HG03103 (cell line): ENCODE results near the gene CCDC92.
"Not testable (repeated sequence)": the region's sequence is repeated elsewhere in the genome, so short reads cannot be mapped to it uniquely, and the experiment has no call there.

Experiments
- ATAC-seq: cut with Tn5 transposase; IDR thresholded peaks from one replicate; pipeline ENCODE4 v1.9.1; 2021; ENCODE audit warnings: low read depth; ENCODE audit not compliant: unreplicated experiment

CCDC92 gene

GRCh38 chr12:123912415-123913380 is 59.9 kb downstream of the CCDC92 start:
- ATAC-seq = no peak

GRCh38 chr12:123911672-123912409 is 60.8 kb downstream of the CCDC92 start:
- ATAC-seq = not testable (repeated sequence)

GRCh38 chr12:123910761-123911193 is 61.9 kb downstream of the CCDC92 start:
- ATAC-seq = no peak

- ATAC-seq = no peak
Measured at GRCh38 chr12:123910057-123910456, 62.6 kb downstream of the CCDC92 start.

- no peak for ATAC-seq
Measured at GRCh38 chr12:123908884-123909725, 63.5 kb downstream of the CCDC92 start.

- no peak for ATAC-seq
Measured at GRCh38 chr12:123907726-123908476, 64.7 kb downstream of the CCDC92 start.

DNA sequence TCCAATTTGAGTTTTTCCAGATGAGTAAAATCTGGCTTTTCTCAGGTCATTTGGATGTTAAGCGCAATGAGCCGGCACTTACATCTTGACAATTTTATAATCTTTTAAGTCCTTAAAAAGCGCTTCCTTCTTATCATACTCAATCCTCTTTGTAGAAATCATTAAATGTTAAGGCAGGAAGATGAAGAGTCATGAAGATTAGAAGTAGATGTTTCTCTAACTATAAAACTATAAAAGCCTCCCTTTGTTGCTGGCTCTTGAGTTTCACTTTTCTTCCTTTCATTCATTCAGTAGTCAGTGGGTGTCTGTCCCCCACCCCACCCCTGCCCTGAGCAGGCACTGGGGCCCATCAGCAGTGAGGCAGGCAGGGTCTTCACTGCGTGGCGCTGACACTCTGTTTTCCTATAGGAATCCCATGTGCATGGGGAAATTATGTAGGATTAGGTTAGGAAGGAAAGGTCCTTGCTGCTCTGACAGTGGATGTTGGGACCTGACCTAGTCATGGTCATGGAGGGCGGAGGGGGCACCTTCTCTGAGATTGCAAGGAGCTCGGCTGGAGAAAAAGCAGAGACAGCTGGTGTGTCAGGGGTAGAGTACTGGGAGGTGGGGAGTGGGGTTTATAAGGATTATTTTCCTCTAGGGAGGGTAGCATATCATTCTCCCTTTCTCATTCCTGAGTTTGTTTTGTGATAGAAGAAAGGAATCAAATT is 65.8 kb downstream of the CCDC92 start:
- ATAC-seq = no peak

DNA sequence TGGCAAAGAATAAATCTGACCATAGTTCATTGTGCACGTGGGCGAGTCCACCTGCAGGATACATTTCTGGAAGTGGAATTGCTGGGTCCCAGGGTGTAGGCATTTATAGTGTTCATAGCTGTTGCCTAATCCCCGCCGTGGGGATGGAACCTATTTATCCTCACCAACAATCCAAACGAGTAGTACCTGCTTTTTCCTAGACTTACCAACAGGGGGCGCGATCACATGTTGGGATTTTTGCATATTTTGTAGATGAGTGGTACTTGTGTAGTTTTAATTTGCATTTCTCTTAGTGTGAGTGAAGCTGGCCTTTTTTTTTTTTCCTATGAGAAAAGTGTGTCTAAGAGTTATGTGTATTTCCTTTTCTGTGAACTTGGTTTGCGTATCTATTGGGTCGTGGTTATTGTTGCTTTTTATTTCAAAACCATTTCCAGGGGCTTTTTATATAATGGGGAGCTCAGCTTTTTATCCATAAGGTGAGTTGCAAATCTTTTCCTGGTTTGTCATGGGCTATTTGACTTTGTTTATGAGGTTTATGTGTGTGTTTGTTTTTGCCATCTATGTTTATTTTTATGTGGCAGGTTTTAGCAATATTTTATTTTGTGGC is 67.2 kb downstream of the CCDC92 start:
- no peak for ATAC-seq

- ATAC-seq = no peak
Measured at GRCh38 chr12:123903301-123904065, 69.1 kb downstream of the CCDC92 start.

DNA sequence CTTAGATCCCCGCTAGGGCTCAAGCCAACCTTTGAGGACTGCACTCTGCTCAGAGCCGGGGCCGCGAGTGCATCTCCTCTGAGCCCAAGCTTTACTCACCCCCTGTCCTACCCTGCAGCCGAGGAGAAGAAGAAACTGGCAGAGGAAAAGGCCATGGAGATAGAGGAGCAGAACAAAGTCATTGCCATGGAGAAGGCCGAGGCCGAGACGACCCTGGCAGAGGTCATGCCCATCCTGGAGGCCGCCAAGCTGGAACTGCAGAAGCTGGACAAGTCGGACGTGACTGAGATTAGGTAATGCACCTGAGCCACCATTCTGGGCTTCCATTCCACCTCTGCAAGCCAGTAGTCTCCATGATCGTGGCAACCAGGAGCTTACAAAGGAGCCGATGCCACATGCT is 69.8 kb downstream of the CCDC92 start:
- ATAC-seq = no peak

DNA sequence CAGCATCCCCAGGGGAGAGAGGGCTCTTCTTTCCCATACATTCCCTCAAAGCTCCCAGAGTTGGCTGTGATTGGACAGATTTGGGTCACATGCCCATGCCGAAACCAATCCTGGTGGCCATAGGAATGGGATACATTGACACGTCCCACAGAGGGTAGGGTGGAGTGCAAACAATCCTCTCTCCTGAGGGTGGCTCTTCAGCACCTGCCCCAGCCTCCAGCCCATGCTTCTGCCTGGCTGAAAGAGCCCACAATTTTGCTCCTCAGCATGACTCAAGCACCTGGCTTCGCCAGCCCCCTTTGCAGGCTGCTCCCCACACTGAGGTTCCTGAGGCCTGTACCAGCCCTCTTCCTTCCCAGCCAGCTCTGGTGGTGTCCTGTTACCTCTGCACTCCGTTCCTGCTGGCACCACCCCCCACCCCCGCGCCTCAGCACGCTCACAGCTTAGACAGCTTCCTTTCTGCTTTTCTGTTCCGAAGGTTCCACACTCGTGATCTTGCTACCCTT is 71.7 kb downstream of the CCDC92 start:
- no peak for ATAC-seq

DNA sequence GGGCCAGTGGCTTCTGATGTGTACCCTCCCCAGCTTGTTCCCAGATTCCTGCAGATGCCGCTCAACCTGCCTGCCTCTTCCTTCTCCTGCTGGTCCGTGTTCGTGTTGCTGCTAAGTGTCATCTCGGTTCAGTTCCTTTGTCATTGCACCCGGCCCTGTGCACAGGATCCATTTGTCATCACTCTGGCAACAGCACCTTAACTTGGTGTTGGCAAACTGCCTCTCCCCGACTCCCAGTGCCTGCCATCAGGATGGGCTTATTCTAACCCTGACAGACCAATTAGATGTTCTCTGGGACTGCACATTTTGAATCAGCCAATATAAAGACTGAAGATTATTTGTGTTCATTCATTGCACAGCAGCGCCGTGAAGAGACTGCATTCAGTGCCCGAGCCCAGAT is 73.3 kb downstream of the CCDC92 start:
- no peak for ATAC-seq

DNA sequence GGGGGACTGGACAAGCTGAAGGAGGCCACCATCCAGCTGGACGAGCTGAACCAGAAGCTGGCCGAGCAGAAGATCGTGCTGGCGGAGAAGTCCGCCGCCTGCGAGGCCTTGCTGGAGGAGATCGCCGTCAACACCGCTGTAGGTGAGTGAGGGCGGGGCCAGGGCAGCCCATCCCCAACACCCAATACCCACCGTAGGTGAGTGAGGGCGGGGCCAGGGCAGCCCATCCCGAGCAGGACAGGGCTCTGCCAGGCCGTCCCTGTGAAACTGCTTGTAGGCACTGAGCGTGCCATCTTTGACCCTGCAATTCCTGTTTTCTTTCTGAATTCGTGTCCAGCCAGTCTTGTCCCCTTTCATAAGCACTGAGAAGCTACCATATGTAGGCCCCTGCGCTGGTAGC is 74.0 kb downstream of the CCDC92 start:
- no peak for ATAC-seq

- ATAC-seq = no peak
Measured at GRCh38 chr12:123897221-123897620, 75.4 kb downstream of the CCDC92 start.

- ATAC-seq = no peak
Measured at GRCh38 chr12:123896767-123897166, 75.9 kb downstream of the CCDC92 start.

DNA sequence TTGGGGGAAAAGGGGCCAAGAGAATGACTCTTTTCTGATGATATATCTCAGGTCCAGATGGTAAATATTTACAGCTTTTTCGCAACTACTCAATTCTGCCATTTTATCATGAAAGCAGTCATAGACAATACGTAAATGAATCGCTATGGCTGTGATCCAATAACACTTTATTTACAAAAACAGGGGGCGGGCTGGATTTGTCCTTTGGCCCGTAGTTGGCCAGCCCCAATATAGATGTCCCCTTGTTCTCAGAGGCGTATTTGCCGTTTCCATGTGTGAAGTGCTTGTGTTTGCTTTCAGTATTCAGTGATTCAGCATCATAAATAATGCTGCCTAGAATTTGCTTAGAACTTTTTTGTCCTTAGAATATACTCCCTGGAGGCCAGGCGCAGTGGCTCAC is 77.2 kb downstream of the CCDC92 start:
- ATAC-seq = no peak

DNA sequence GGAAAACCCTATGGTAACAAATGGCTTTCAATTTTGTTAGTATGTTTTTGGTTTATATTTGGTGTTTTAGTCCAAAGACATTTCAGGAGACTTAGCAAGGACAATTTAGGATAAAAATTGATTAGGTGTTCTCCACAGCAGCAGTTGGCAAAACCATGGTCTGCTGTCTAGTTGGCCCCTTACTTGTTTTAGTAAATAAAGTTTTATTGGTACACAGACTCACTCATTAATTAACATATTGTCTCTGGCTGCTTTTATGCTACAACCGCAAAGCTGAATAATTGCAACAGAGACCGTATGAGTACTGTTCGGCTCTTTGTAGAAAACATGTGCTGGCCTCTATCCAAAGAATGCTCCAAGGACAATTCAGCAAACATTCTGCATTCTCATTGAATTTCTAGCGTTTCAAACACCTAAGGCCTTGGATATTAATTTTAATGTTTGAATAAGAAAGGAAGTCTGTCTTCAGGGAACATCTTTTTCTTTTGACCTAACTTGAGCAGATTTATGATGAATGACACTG is 77.7 kb downstream of the CCDC92 start:
- ATAC-seq = no peak

DNA sequence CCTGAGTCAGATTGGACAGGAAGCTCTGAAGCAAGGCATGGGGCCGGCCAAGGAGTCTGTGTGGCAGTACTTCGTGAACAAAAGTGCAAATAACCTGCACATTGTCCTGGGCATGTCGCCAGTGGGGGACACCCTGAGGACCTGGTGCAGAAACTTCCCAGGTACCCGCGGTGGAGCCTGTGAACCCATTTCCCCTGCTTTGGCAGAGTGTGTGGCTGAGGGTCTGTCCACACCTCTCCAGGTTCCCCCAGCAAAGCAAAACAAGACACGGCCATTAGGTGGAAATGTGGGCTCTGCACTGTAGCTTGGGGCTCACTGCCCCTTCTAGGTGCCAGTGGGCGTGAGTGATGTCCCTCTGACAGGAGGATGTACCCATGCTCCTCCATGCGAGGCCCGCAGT is 79.4 kb downstream of the CCDC92 start:
- no peak for ATAC-seq
